ENCODE results near the gene DCTN5.

Gene DCTN5

DNA sequence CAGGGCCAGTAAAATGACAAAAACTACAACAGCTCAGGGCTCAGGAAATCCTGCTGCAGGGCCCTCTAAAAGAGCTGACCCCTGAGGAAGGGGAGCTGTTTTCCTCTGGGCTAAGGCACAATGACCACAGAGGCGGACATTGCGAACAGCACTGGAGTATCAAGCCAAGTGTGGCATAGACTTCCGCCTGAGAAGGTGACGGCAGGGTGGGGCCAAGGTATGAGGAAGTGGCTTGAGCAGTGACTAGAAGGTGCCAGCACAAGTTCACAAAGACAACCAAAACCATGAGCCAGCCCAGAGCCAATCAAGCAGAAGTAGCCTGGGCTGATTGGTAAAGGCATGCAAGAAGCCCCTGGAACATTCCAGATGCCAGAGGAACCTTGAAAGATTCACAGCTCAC is 57.8 kb downstream of the DCTN5 start:
- Histone ChIP-seq H3K36me3 (ENCODE audit: control insufficient read depth, insufficient read depth, low read length, severe bottlenecking) (no peaks in the 10 kb centered on the region), H3K4me3 (ENCODE audit: low read length) (no peak overlapping the region), H3K27me3 (replicated peaks; ENCODE audit: control insufficient read depth, insufficient read depth, low read length) (peaks cover 16% of the 10 kb centered on the region), H3K4me1 (ENCODE audit: control insufficient read depth, insufficient read depth, low read length) (peaks cover 9% of the 10 kb centered on the region), H3K9ac (ENCODE audit: low read length) (no peak overlapping the region), H3K9me3 (ENCODE audit: control insufficient read depth, low read length) (peaks cover 10% of the 10 kb centered on the region)
- DNase-seq (ENCODE audit: low read depth), result no peak

DNA sequence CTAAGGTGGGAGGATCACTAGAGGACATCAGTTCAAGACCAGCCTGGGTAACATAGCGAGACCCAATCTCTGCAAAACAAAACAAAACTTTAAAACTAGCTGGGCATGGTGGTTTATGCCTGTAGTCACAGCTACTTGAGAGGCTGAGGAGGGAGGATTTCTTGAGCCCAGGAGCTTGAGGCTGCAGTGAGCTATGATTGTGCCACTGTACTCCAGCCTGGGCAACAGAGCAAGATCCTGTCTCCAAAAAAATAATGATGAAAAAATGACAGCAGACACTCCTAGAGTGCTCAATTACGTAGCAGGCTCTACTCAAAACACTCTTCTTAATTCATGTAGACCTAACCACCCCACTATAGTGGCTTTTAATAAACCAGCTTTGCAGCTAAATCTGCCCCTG is 58.8 kb downstream of the DCTN5 start:
- Histone ChIP-seq H3K36me3 (ENCODE audit: control insufficient read depth, insufficient read depth, low read length, severe bottlenecking) (no peaks in the 10 kb centered on the region), H3K4me1 (ENCODE audit: control insufficient read depth, insufficient read depth, low read length) (no peaks in the 10 kb centered on the region), H3K4me3 (ENCODE audit: low read length) (no peak overlapping the region), H3K27me3 (replicated peaks; ENCODE audit: control insufficient read depth, insufficient read depth, low read length) (peaks cover 16% of the 10 kb centered on the region), H3K9me3 (ENCODE audit: control insufficient read depth, low read length) (peaks cover 10% of the 10 kb centered on the region), H3K9ac (ENCODE audit: low read length) (no peak overlapping the region)
- no peak for DNase-seq (ENCODE audit: low read depth)

DNA sequence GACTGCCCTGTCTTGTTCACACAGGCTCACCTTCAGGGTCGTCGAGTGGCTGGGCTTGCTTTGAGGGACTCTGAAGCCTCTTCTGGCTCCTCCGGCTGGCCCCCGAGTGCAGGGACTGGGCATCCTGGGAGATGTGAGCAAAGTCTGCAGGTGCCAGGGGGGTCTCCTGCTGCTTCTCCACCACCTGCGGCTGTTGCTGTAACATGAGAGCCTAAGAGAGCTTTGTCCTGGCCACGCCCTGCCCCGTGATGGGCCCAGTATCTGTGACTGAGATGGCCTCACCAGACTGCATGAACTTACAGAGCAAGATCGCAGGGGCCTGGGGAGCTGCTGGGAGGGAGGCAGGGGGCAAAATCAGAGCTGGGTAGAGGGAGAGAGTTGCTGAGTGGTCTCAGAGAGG is 59.2 kb downstream of the DCTN5 start:
- H3K36me3 ChIP-seq (ENCODE audit: control insufficient read depth, insufficient read depth, low read length, severe bottlenecking), result no peaks in the 10 kb centered on the region
- no peaks in the 10 kb centered on the region for H3K4me1 ChIP-seq (ENCODE audit: control insufficient read depth, insufficient read depth, low read length)
- H3K4me3 ChIP-seq (ENCODE audit: low read length), result no peak overlapping the region
- peaks cover 10% of the 10 kb centered on the region for H3K9me3 ChIP-seq (ENCODE audit: control insufficient read depth, low read length)
- no peak overlapping the region for H3K9ac ChIP-seq (ENCODE audit: low read length)
- peaks cover 16% of the 10 kb centered on the region for H3K27me3 ChIP-seq (replicated peaks; ENCODE audit: control insufficient read depth, insufficient read depth, low read length)
- no peak for DNase-seq (ENCODE audit: low read depth)

DNA sequence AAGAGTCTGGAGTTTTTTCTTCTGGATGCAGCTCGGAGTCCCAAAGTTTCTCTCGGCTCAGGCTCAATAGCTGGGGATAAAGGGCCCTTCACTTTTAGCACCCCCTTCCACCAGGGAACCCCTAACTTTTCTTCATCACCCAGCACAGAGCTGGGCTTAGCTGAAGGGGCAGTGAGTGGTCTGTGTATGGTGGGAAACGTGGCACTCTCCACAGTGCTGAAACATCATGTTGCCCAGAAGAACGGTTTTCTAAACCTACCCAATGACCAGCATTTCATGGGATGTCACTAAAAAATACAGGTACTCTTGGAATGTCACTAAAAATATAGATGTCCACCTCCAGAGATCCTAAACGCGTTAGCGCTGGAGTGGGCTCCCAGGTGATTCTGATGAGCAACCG is 59.8 kb downstream of the DCTN5 start:
- peaks cover 10% of the 10 kb centered on the region for H3K9me3 ChIP-seq (ENCODE audit: control insufficient read depth, low read length)
- H3K4me3 ChIP-seq (ENCODE audit: low read length), result no peak overlapping the region
- no peak overlapping the region for H3K9ac ChIP-seq (ENCODE audit: low read length)
- no peaks in the 10 kb centered on the region for H3K36me3 ChIP-seq (ENCODE audit: control insufficient read depth, insufficient read depth, low read length, severe bottlenecking)
- H3K27me3 ChIP-seq (replicated peaks; ENCODE audit: control insufficient read depth, insufficient read depth, low read length), result peaks cover 16% of the 10 kb centered on the region
- DNase-seq (ENCODE audit: low read depth), result no peak
- H3K4me1 ChIP-seq (ENCODE audit: control insufficient read depth, insufficient read depth, low read length), result no peaks in the 10 kb centered on the region

DNA sequence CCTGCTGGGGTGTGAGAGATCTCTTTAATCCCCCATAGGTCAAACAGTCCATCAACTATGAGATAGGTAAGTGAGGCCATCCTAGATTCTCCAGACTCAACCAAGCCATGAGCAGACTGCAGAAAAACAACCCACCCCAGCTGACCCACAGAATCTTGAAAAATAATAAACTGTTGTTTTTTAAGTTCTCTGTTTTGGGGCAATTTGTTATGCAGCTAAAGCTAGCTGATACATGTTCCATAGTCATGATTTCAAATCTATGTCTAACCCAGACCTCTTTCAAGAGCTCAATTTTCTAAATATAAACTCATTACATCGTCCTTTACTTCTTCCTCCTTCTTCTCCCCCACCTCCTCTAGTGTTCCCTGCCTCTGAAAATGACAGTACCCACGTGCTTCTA is 61.7 kb downstream of the DCTN5 start:
- no peak for DNase-seq (ENCODE audit: low read depth)
- H3K36me3 ChIP-seq (ENCODE audit: control insufficient read depth, insufficient read depth, low read length, severe bottlenecking), result no peaks in the 10 kb centered on the region
- no peaks in the 10 kb centered on the region for H3K4me1 ChIP-seq (ENCODE audit: control insufficient read depth, insufficient read depth, low read length)
- peaks cover 10% of the 10 kb centered on the region for H3K9me3 ChIP-seq (ENCODE audit: control insufficient read depth, low read length)
- no peak overlapping the region for H3K9ac ChIP-seq (ENCODE audit: low read length)
- no peak overlapping the region for H3K4me3 ChIP-seq (ENCODE audit: low read length)
- peaks cover 23% of the 10 kb centered on the region for H3K27me3 ChIP-seq (replicated peaks; ENCODE audit: control insufficient read depth, insufficient read depth, low read length)

DNA sequence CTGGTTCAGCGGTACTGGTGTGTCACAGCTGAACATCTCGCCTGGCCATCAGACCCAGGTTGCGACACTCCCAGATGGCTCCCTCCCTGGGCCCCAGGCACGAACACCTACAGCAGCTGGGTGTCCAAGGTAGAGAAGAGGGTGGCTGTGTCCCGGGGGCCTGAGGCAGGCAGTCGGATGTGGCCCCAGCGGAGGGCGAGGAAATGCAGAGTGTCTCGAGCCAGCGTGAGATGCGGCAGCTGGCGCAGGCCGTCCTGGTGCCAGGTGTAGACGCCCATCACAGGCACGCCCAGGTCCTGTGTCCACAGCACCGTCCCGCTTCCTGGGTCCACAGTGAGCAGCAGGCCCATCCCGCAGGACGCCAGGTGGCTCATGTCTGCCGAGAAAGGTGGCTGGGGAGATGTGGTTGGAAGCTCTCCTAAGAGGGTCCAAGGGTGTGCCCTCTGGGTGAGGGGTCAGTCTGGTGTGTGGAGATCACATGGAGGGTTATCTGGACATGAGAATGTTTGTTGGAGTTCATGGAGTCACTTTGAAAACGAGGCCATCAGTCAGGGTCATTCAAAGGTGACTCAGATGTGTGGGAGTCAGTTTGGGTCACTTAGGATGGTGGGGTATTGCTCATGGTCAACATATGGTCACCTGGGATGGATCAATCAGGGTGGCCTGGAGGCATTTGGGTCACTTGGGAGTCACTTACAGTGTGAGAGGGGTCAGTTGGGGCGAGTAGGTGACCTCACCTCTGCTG is 63.7 kb downstream of the DCTN5 start:
- Histone ChIP-seq H3K27me3 (replicated peaks; ENCODE audit: control insufficient read depth, insufficient read depth, low read length) (peaks cover 31% of the 10 kb centered on the region), H3K36me3 (ENCODE audit: control insufficient read depth, insufficient read depth, low read length, severe bottlenecking) (no peaks in the 10 kb centered on the region), H3K4me3 (ENCODE audit: low read length) (no peak overlapping the region), H3K9ac (ENCODE audit: low read length) (no peak overlapping the region), H3K4me1 (ENCODE audit: control insufficient read depth, insufficient read depth, low read length) (no peaks in the 10 kb centered on the region), H3K9me3 (ENCODE audit: control insufficient read depth, low read length) (peaks cover 25% of the 10 kb centered on the region)
- no peak for DNase-seq (ENCODE audit: low read depth)

DNA sequence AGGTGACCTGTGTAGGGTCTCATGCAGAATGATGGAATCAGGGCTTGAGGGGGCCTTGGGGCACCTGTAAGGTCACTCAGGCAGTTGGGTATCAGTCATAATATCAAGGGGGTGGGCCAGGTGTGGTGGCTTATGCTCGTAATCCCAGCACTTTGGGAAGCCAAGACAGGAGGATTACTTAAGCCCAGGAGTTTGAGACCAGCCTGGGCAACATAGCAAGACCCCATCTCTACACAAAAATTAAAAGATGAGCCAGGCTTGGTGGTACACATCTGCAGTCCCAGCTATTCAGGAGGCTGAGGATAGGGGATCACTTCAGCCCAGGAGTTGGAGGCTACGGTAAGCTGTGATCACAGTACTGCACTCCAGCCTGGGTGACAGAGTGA is 64.2 kb downstream of the DCTN5 start:
- peaks cover 34% of the 10 kb centered on the region for H3K27me3 ChIP-seq (replicated peaks; ENCODE audit: control insufficient read depth, insufficient read depth, low read length)
- H3K4me1 ChIP-seq (ENCODE audit: control insufficient read depth, insufficient read depth, low read length), result no peaks in the 10 kb centered on the region
- no peaks in the 10 kb centered on the region for H3K36me3 ChIP-seq (ENCODE audit: control insufficient read depth, insufficient read depth, low read length, severe bottlenecking)
- no peak overlapping the region for H3K9ac ChIP-seq (ENCODE audit: low read length)
- DNase-seq (ENCODE audit: low read depth), result no peak
- no peak overlapping the region for H3K4me3 ChIP-seq (ENCODE audit: low read length)
- peaks cover 30% of the 10 kb centered on the region for H3K9me3 ChIP-seq (ENCODE audit: control insufficient read depth, low read length)

DNA sequence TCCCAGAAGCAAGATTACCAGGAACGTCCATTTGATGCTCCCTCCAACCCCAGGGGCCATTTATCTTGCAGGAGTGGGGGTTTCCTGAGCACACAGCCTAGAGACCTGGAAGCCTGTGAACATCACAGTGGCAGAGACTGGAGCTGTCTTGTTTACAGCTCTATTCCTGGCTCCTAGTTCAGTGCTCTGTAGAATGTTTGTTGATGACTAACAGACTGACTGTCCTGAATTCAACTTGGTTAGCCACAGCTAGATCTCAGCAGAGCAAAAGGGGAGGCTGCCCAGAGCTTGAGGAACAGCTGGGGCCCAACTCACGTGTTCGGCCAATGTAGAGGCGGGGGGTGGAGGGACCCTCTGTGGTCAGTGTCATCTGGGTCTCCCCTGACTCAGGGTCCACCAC is 65.2 kb downstream of the DCTN5 start:
- no peaks in the 10 kb centered on the region for H3K4me1 ChIP-seq (ENCODE audit: control insufficient read depth, insufficient read depth, low read length)
- H3K9ac ChIP-seq (ENCODE audit: low read length), result no peak overlapping the region
- H3K27me3 ChIP-seq (replicated peaks; ENCODE audit: control insufficient read depth, insufficient read depth, low read length), result peaks cover 36% of the 10 kb centered on the region
- peaks cover 32% of the 10 kb centered on the region for H3K9me3 ChIP-seq (ENCODE audit: control insufficient read depth, low read length)
- DNase-seq (ENCODE audit: low read depth), result no peak
- no peaks in the 10 kb centered on the region for H3K36me3 ChIP-seq (ENCODE audit: control insufficient read depth, insufficient read depth, low read length, severe bottlenecking)
- no peak overlapping the region for H3K4me3 ChIP-seq (ENCODE audit: low read length)

DNA sequence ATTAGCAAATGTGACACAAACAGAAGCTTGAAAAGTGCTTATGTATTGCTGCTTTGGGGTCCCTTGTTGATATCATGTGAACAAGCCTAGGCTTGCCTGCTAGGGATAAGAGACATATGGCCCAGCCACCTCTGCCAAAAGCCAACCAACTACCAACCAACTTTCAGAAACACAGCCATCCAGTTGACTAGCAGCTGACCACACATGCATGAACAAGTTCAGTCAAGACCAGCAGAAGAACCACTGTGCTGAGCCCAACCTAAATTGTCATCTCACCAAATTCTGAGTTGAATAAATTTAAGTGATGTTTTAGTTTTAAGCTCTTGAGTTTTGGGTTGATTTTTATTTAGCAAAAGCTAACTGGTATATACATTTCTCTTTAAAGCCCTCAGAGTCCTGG is 68.3 kb downstream of the DCTN5 start:
- H3K27me3 ChIP-seq (replicated peaks; ENCODE audit: control insufficient read depth, insufficient read depth, low read length), result peaks cover 45% of the 10 kb centered on the region
- no peak for DNase-seq (ENCODE audit: low read depth)
- no peak overlapping the region for H3K4me3 ChIP-seq (ENCODE audit: low read length)
- H3K36me3 ChIP-seq (ENCODE audit: control insufficient read depth, insufficient read depth, low read length, severe bottlenecking), result no peaks in the 10 kb centered on the region
- H3K9me3 ChIP-seq (ENCODE audit: control insufficient read depth, low read length), result peaks cover 22% of the 10 kb centered on the region
- no peaks in the 10 kb centered on the region for H3K4me1 ChIP-seq (ENCODE audit: control insufficient read depth, insufficient read depth, low read length)
- no peak overlapping the region for H3K9ac ChIP-seq (ENCODE audit: low read length)

DNA sequence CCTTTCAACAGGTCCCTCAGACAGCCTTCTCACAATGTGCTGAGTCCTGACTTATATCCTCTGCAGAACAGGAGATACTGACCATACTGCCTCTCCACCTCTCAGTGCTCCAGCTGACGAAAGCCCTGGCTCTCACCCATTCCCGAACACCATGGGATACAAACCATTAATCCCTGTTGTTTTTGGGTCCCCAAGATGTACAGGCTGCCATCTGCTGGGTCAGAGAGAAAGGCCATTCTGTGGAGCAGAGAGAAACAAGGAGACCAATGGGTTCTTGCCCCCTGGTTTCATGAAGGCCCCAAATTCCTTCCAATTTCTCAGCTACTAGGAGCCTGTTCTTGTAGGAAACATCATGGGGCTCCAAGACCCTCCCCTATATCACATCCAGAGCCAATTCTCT is 68.7 kb downstream of the DCTN5 start:
- Histone ChIP-seq H3K9ac (ENCODE audit: low read length) (no peak overlapping the region), H3K4me3 (ENCODE audit: low read length) (no peak overlapping the region), H3K9me3 (ENCODE audit: control insufficient read depth, low read length) (peaks cover 22% of the 10 kb centered on the region), H3K36me3 (ENCODE audit: control insufficient read depth, insufficient read depth, low read length, severe bottlenecking) (no peaks in the 10 kb centered on the region), H3K27me3 (replicated peaks; ENCODE audit: control insufficient read depth, insufficient read depth, low read length) (peaks cover 49% of the 10 kb centered on the region), H3K4me1 (ENCODE audit: control insufficient read depth, insufficient read depth, low read length) (no peaks in the 10 kb centered on the region)
- no peak for DNase-seq (ENCODE audit: low read depth)

DNA sequence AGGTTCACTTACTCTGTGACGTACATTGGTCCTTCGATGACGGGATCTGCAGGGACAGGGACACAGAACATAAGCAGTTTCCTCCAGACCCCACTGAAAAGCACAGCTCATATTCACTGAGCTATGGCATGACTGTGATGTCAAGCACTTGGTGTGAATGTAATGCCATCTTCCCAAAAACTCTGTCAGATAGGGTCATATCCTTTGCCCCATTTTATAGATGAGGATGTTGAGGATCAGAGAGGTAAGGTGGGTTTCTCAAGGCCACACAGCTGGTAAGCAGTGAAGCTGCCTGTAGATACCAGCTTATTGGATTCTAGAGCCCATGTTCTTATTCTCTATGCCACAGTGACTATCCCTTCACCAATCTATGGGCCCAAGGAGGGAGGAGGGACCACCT is 69.2 kb downstream of the DCTN5 start:
- no peak overlapping the region for H3K4me3 ChIP-seq (ENCODE audit: low read length)
- H3K9me3 ChIP-seq (ENCODE audit: control insufficient read depth, low read length), result peaks cover 22% of the 10 kb centered on the region
- H3K9ac ChIP-seq (ENCODE audit: low read length), result no peak overlapping the region
- peaks cover 50% of the 10 kb centered on the region for H3K27me3 ChIP-seq (replicated peaks; ENCODE audit: control insufficient read depth, insufficient read depth, low read length)
- no peaks in the 10 kb centered on the region for H3K4me1 ChIP-seq (ENCODE audit: control insufficient read depth, insufficient read depth, low read length)
- no peak for DNase-seq (ENCODE audit: low read depth)
- no peaks in the 10 kb centered on the region for H3K36me3 ChIP-seq (ENCODE audit: control insufficient read depth, insufficient read depth, low read length, severe bottlenecking)

DNA sequence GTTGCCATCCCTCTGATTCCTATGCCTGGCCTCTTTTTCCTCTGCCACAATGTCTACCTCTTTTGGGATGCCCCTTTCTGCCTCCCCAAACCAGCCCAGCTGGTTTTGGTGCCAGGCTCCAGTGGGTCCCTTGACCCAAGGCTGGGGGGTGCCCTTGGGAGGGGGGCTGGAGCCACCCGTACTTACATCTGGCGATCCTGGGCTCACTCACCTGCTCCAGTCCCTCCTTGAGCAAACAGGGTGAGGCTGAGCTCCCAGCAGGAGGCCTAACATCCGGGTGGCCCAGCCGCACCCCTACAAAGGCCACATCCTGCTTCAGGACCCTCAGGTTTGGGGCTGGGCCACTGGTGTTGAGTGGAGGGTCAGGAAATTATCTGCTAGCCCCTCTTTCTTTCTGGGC is 70.5 kb downstream of the DCTN5 start:
- no peak for DNase-seq (ENCODE audit: low read depth)
- Histone ChIP-seq H3K9me3 (ENCODE audit: control insufficient read depth, low read length) (peaks cover 22% of the 10 kb centered on the region), H3K27me3 (replicated peaks; ENCODE audit: control insufficient read depth, insufficient read depth, low read length) (peaks cover 50% of the 10 kb centered on the region), H3K4me1 (ENCODE audit: control insufficient read depth, insufficient read depth, low read length) (no peaks in the 10 kb centered on the region), H3K4me3 (ENCODE audit: low read length) (no peak overlapping the region), H3K36me3 (ENCODE audit: control insufficient read depth, insufficient read depth, low read length, severe bottlenecking) (no peaks in the 10 kb centered on the region), H3K9ac (ENCODE audit: low read length) (no peak overlapping the region)

Measured in adipocyte (in vitro differentiated cells).